ENCODE data around the gene SMC1A. TPM values are rescaled to one million over a fixed set of nuclear protein-coding genes. Genes with fewer than 3 reads are reported as not detected.

SMC1A gene
- polyA plus RNA-seq, 1 donor (not counting 4 experiments of a cell fraction or from before 2014, with no cell fraction given) = 24.2 TPM

- Histone ChIP-seq H3K27ac (ENCODE audit: control insufficient read depth, insufficient read depth, low read length) (no peak overlapping the region), H3K9me3 (ENCODE audit: control insufficient read depth, low read depth, low read length) (no peaks in the 10 kb centered on the region), H3K36me3 (ENCODE audit: control insufficient read depth in 2 of 2, extremely low read depth in 1 of 2, insufficient read depth in 2 of 2, low read length in 2 of 2) (no peaks in the 10 kb centered on the region), H3K9me1 (ENCODE audit: control insufficient read depth, extremely low read depth, insufficient read depth, low read length) (no peaks in the 10 kb centered on the region), H2AFZ (ENCODE audit: control insufficient read depth, low read length) (no peak overlapping the region), H3K79me2 (ENCODE audit: control insufficient read depth, insufficient read depth, low read length) (peaks cover 9% of the 10 kb centered on the region), H4K20me1 (ENCODE audit: control insufficient read depth, extremely low read depth, insufficient read depth, low read length) (no peaks in the 10 kb centered on the region), H3K9ac (ENCODE audit: control insufficient read depth, extremely low read depth, insufficient read depth, low read length) (no peak overlapping the region), H3K4me1 (ENCODE audit: control insufficient read depth, extremely low read depth, insufficient read depth, low read length) (peaks cover 15% of the 10 kb centered on the region), H3K4me3 (ENCODE audit: control insufficient read depth in 2 of 3, extremely low read depth in 1 of 3, insufficient read depth in 2 of 3, low read depth in 1 of 3, low read length in 3 of 3) (no peak overlapping the region), H3K4me2 (ENCODE audit: control insufficient read depth, extremely low read depth, insufficient read depth, low read depth, low read length) (no peak overlapping the region), H3K27me3 (ENCODE audit: control insufficient read depth, extremely low read depth, insufficient read depth, low read length) (no peaks in the 10 kb centered on the region)
- dilution Hi-C loops (cut with MboI; ENCODE audit: extremely low pct_ligation_motif_present, low sequenced_read_pairs) = no loop called here
- TF ChIP-seq EZH2 (IDR thresholded peaks at IDR 0.05; ENCODE audit: low read length) = no peak
- no peak for TF ChIP-seq CTCF (optimal IDR thresholded peaks at IDR 0.05 in 1 of 3, IDR thresholded peaks at IDR 0.05 in 1 of 3, conservative IDR thresholded peaks at IDR 0.05 in 1 of 3; ENCODE audit: extremely low read depth in 1 of 3, insufficient read depth in 2 of 3, low read length in 3 of 3)
- FAIRE-seq (no peak), DNase-seq (ENCODE audit: low read depth, low spot score) (no peak)
Measured at GRCh38 chrX:53437206-53437605, 14.8 kb upstream of the SMC1A start.

DNA sequence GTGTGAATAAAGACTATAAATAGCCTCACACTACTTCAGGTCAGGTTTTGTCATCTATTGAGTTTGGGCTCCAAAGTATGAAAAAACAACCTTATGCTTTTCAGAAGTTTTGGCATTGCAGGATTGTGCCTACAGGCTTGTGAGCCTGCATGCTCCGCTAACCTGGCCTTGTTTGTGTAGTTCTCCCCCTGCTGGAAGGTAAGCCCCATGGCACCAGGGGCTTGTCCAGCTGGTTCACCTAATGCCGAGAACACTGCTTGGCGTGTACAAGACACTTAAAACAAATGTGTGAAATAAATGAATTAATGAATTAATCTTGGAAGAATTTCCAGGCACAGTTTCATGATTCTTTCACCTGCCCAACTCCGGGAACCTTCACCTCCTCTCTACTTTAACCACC lies 13.5 kb upstream of the SMC1A start:
- H3K9ac ChIP-seq (ENCODE audit: control insufficient read depth, extremely low read depth, insufficient read depth, low read length) = no peak overlapping the region
- no peaks in the 10 kb centered on the region for H3K9me1 ChIP-seq (ENCODE audit: control insufficient read depth, extremely low read depth, insufficient read depth, low read length)
- no peak overlapping the region for H3K4me3 ChIP-seq (ENCODE audit: control insufficient read depth in 2 of 3, extremely low read depth in 1 of 3, insufficient read depth in 2 of 3, low read depth in 1 of 3, low read length in 3 of 3)
- peaks cover 10% of the 10 kb centered on the region for H3K4me1 ChIP-seq (ENCODE audit: control insufficient read depth, extremely low read depth, insufficient read depth, low read length)
- no peak overlapping the region for H3K4me2 ChIP-seq (ENCODE audit: control insufficient read depth, extremely low read depth, insufficient read depth, low read depth, low read length)
- H2AFZ ChIP-seq (ENCODE audit: control insufficient read depth, low read length) = no peak overlapping the region
- FAIRE-seq (peak; percentile 67), DNase-seq (ENCODE audit: low read depth, low spot score) (no peak)
- dilution Hi-C loops (cut with MboI; ENCODE audit: extremely low pct_ligation_motif_present, low sequenced_read_pairs) = no loop called here
- TF ChIP-seq CTCF (optimal IDR thresholded peaks at IDR 0.05 in 1 of 3, IDR thresholded peaks at IDR 0.05 in 1 of 3, conservative IDR thresholded peaks at IDR 0.05 in 1 of 3; ENCODE audit: extremely low read depth in 1 of 3, insufficient read depth in 2 of 3, low read length in 3 of 3) (peak; percentile 90 to 93 (median 92)), EZH2 (IDR thresholded peaks at IDR 0.05; ENCODE audit: low read length) (no peak)
- peaks cover 9% of the 10 kb centered on the region for H3K79me2 ChIP-seq (ENCODE audit: control insufficient read depth, insufficient read depth, low read length)
- H3K27ac ChIP-seq (ENCODE audit: control insufficient read depth, insufficient read depth, low read length) = no peak overlapping the region
- no peaks in the 10 kb centered on the region for H3K9me3 ChIP-seq (ENCODE audit: control insufficient read depth, low read depth, low read length)
- H3K27me3 ChIP-seq (ENCODE audit: control insufficient read depth, extremely low read depth, insufficient read depth, low read length) = no peaks in the 10 kb centered on the region
- no peaks in the 10 kb centered on the region for H4K20me1 ChIP-seq (ENCODE audit: control insufficient read depth, extremely low read depth, insufficient read depth, low read length)
- H3K36me3 ChIP-seq (ENCODE audit: control insufficient read depth in 2 of 2, extremely low read depth in 1 of 2, insufficient read depth in 2 of 2, low read length in 2 of 2) = peaks cover under 1 to 4% of the 10 kb centered on the region in 2 experiments

Measured in keratinocyte (primary cell).